ENCODE results near the gene SLC9C1.

The SLC9C1 gene

GRCh38 chr3:112130638-112130993 is 163.4 kb downstream of the SLC9C1 start:
- Histone ChIP-seq H3K36me3 (ENCODE audit: control insufficient read depth, insufficient read depth, low read length) (no peaks in the 10 kb centered on the region), H3K9me3 (ENCODE audit: control insufficient read depth, insufficient read depth, low read length) (no peaks in the 10 kb centered on the region), H3K4me3 (ENCODE audit: low read depth, low read length) (no peak overlapping the region), H3K27ac (ENCODE audit: low read depth, low read length) (no peak overlapping the region), H3K9ac (ENCODE audit: low read depth, low read length) (no peak overlapping the region), H3K4me1 (ENCODE audit: control insufficient read depth, insufficient read depth, low read length) (peaks cover 38% of the 10 kb centered on the region), H3K27me3 (ENCODE audit: control insufficient read depth, insufficient read depth, low read length) (no peaks in the 10 kb centered on the region)

DNA sequence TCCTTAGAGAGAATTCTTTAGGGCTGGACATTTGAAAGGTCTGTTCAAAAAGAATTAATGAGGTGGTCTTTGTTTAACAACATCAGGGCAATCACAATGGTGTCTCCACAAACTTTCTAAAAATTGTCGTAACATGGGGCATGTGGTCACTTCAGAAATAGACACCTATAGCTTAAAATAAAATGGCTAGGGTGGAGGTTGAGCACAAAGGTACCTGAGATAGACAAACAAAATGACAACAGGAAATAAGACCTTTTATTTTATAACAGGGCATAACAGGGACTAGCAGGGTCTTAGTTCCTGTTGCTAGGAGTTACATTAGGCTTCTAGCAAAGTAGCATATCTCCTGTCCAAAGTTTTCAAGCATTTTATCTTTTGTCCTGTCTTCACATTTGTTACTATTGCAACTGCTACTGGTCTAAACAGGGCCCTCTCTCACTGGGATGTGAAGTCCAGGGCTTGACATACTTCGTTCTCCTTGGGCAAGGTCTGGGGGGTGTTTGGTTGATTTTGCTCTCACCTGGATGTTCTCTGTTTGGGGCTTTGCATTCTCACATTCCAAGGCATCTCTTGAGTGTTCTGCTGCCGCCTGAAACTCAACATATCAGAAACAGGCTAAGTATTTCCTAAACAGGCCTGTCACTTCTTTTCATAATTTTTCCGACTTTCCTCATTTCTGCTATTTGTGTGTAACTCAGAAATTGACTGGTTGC is 163.9 kb downstream of the SLC9C1 start:
- Histone ChIP-seq H3K27me3 (ENCODE audit: control insufficient read depth, insufficient read depth, low read length) (no peaks in the 10 kb centered on the region), H3K36me3 (ENCODE audit: control insufficient read depth, insufficient read depth, low read length) (no peaks in the 10 kb centered on the region), H3K27ac (ENCODE audit: low read depth, low read length) (no peak overlapping the region), H3K9ac (ENCODE audit: low read depth, low read length) (no peak overlapping the region), H3K4me3 (ENCODE audit: low read depth, low read length) (no peak overlapping the region), H3K4me1 (ENCODE audit: control insufficient read depth, insufficient read depth, low read length) (peaks cover 43% of the 10 kb centered on the region), H3K9me3 (ENCODE audit: control insufficient read depth, insufficient read depth, low read length) (no peaks in the 10 kb centered on the region)

GRCh38 chr3:112128843-112129727 is 164.9 kb downstream of the SLC9C1 start:
- Histone ChIP-seq H3K9me3 (ENCODE audit: control insufficient read depth, insufficient read depth, low read length) (no peaks in the 10 kb centered on the region), H3K36me3 (ENCODE audit: control insufficient read depth, insufficient read depth, low read length) (no peaks in the 10 kb centered on the region), H3K4me3 (ENCODE audit: low read depth, low read length) (no peak overlapping the region), H3K9ac (ENCODE audit: low read depth, low read length) (no peak overlapping the region), H3K27ac (ENCODE audit: low read depth, low read length) (no peak overlapping the region), H3K27me3 (ENCODE audit: control insufficient read depth, insufficient read depth, low read length) (no peaks in the 10 kb centered on the region), H3K4me1 (ENCODE audit: control insufficient read depth, insufficient read depth, low read length) (peaks cover 48% of the 10 kb centered on the region)

- peaks cover 48% of the 10 kb centered on the region for H3K4me1 ChIP-seq (ENCODE audit: control insufficient read depth, insufficient read depth, low read length)
- H3K9me3 ChIP-seq (ENCODE audit: control insufficient read depth, insufficient read depth, low read length) = no peaks in the 10 kb centered on the region
- H3K27me3 ChIP-seq (ENCODE audit: control insufficient read depth, insufficient read depth, low read length) = no peaks in the 10 kb centered on the region
- no peaks in the 10 kb centered on the region for H3K36me3 ChIP-seq (ENCODE audit: control insufficient read depth, insufficient read depth, low read length)
- H3K9ac ChIP-seq (ENCODE audit: low read depth, low read length) = no peak overlapping the region
- H3K4me3 ChIP-seq (ENCODE audit: low read depth, low read length) = no peak overlapping the region
- H3K27ac ChIP-seq (ENCODE audit: low read depth, low read length) = no peak overlapping the region
These were observed 166.2 kb downstream of the SLC9C1 start for GRCh38 chr3:112127522-112128494.

GRCh38 chr3:112126511-112126911 is 167.5 kb downstream of the SLC9C1 start:
- peaks cover 48% of the 10 kb centered on the region for H3K4me1 ChIP-seq (ENCODE audit: control insufficient read depth, insufficient read depth, low read length)
- no peaks in the 10 kb centered on the region for H3K27me3 ChIP-seq (ENCODE audit: control insufficient read depth, insufficient read depth, low read length)
- H3K36me3 ChIP-seq (ENCODE audit: control insufficient read depth, insufficient read depth, low read length) = no peaks in the 10 kb centered on the region
- H3K27ac ChIP-seq (ENCODE audit: low read depth, low read length) = peak overlapping the region; percentile 81
- peak overlapping the region; percentile 60; the same call in 1 of the 2 replicates for H3K9ac ChIP-seq (ENCODE audit: low read depth, low read length)
- H3K9me3 ChIP-seq (ENCODE audit: control insufficient read depth, insufficient read depth, low read length) = no peaks in the 10 kb centered on the region
- 0 out of 2 replicates have a peak overlapping the region, but pooled peaks have one; percentile 30 for H3K4me3 ChIP-seq (ENCODE audit: low read depth, low read length)

GRCh38 chr3:112124907-112125607 is 169.0 kb downstream of the SLC9C1 start:
- no peak overlapping the region for H3K9ac ChIP-seq (ENCODE audit: low read depth, low read length)
- no peaks in the 10 kb centered on the region for H3K9me3 ChIP-seq (ENCODE audit: control insufficient read depth, insufficient read depth, low read length)
- H3K4me3 ChIP-seq (ENCODE audit: low read depth, low read length) = no peak overlapping the region
- peak overlapping the region; percentile 39 for H3K27ac ChIP-seq (ENCODE audit: low read depth, low read length)
- H3K27me3 ChIP-seq (ENCODE audit: control insufficient read depth, insufficient read depth, low read length) = no peaks in the 10 kb centered on the region
- H3K36me3 ChIP-seq (ENCODE audit: control insufficient read depth, insufficient read depth, low read length) = no peaks in the 10 kb centered on the region
- H3K4me1 ChIP-seq (ENCODE audit: control insufficient read depth, insufficient read depth, low read length) = peaks cover 48% of the 10 kb centered on the region

GRCh38 chr3:112123548-112123947 is 170.5 kb downstream of the SLC9C1 start:
- Histone ChIP-seq H3K4me3 (ENCODE audit: low read depth, low read length) (no peak overlapping the region), H3K27ac (ENCODE audit: low read depth, low read length) (no peak overlapping the region), H3K9ac (ENCODE audit: low read depth, low read length) (no peak overlapping the region), H3K4me1 (ENCODE audit: control insufficient read depth, insufficient read depth, low read length) (peaks cover 36% of the 10 kb centered on the region), H3K9me3 (ENCODE audit: control insufficient read depth, insufficient read depth, low read length) (no peaks in the 10 kb centered on the region), H3K27me3 (ENCODE audit: control insufficient read depth, insufficient read depth, low read length) (no peaks in the 10 kb centered on the region), H3K36me3 (ENCODE audit: control insufficient read depth, insufficient read depth, low read length) (no peaks in the 10 kb centered on the region)

DNA sequence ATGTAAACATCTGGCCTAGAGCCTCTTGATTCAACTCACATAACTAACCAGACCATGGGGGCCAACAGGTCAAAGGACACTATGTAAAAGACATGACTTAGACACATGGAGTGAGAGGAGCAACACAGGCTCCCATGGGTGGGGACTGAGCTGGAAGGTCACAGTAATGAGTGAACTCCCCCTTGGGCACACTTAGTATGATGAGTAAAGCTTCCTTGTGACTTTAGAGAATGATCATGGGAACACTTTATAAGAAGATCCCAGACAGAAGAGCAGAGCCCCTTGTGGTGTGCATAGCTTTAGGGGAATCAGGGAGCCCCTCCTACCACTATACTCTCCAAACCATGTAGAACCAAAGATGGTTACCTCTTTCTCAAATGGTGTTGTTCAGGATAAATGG is 171.1 kb downstream of the SLC9C1 start:
- no peaks in the 10 kb centered on the region for H3K9me3 ChIP-seq (ENCODE audit: control insufficient read depth, insufficient read depth, low read length)
- peaks cover 33% of the 10 kb centered on the region for H3K4me1 ChIP-seq (ENCODE audit: control insufficient read depth, insufficient read depth, low read length)
- H3K27ac ChIP-seq (ENCODE audit: low read depth, low read length) = no peak overlapping the region
- no peak overlapping the region for H3K4me3 ChIP-seq (ENCODE audit: low read depth, low read length)
- no peak overlapping the region for H3K9ac ChIP-seq (ENCODE audit: low read depth, low read length)
- H3K36me3 ChIP-seq (ENCODE audit: control insufficient read depth, insufficient read depth, low read length) = 0 out of 2 replicates have a peak, but pooled peaks cover under 1% of the 10 kb centered on the region
- H3K27me3 ChIP-seq (ENCODE audit: control insufficient read depth, insufficient read depth, low read length) = no peaks in the 10 kb centered on the region

DNA sequence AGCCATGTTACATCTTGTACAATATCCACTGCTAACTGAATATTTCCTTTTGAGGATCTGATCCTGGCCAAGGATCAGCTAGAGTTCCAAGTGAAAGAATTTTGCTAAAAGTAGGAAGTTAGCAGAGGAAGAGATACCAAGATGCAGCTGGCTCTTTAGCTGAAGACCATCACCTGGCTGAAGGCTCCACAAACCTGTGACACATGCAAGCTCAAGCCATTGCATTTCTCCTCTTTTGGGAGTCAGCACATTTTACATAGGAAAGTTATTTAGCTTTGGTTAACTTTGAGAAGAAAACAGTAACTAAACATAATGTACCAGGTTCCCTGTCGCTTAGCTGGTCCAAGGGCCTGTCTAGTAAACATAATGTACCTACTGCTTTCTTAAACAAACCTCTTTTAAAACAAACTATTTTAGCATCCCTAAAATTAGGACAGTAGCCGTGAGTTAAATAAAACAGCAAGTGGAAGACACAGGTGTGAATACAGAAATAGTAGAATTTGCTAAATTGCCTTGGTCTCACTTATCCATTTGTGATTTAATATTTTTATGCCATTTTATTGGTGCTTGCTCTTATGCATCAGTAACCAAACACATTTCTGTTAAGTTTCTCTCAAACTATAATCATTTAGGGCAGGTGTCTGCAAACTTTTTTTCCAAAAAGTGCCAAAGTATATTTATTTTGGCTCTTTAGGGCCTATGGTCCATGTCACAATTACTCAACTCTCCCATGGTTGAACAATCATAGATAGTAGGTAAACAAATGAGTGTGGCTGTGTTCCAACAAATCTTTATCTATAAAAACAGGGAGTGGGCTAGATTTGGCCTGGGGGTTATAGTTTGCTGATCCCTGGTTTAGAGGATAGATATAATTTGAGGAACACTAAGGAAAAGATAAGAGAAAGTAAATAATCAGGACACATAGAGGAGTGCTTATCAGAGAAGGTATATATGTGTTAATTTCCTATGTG is 172.2 kb downstream of the SLC9C1 start:
- Histone ChIP-seq H3K9ac (ENCODE audit: low read depth, low read length) (no peak overlapping the region), H3K27ac (ENCODE audit: low read depth, low read length) (no peak overlapping the region), H3K36me3 (ENCODE audit: control insufficient read depth, insufficient read depth, low read length) (0 out of 2 replicates have a peak, but pooled peaks cover 7% of the 10 kb centered on the region), H3K27me3 (ENCODE audit: control insufficient read depth, insufficient read depth, low read length) (no peaks in the 10 kb centered on the region), H3K4me1 (ENCODE audit: control insufficient read depth, insufficient read depth, low read length) (peaks cover 23% of the 10 kb centered on the region), H3K9me3 (ENCODE audit: control insufficient read depth, insufficient read depth, low read length) (no peaks in the 10 kb centered on the region), H3K4me3 (ENCODE audit: low read depth, low read length) (no peak overlapping the region)
